Kidney (tissue), 14 donors: ENCODE data around the gene CHST1. TPM values are rescaled to one million over a fixed set of nuclear protein-coding genes. Genes with fewer than 3 reads are reported as not detected.

Source experiments
- DNase-seq, 5 donors: peaks; one replicate each; pipeline ENCODE4 v3.0.0-alpha.2; 2013 to 2020
- FAIRE-seq: peaks from 2 replicates; lab custom pipeline; 2012; peaks lifted over from hg19 to GRCh38; lab: Jason Lieb, UNC
- H3K27ac ChIP-seq, 2 donors: one replicate each; pipeline ENCODE4 v1.7.0; 2013; ENCODE audit warnings: low read depth in 2 of 2, low read length in 2 of 2, inconsistent platforms in 1 of 2
- H3K27me3 ChIP-seq: one replicate; pipeline ENCODE4 v1.7.1; 2013; ENCODE audit warnings: low read length, inconsistent platforms; ENCODE audit not compliant: control insufficient read depth, insufficient read depth
- H3K36me3 ChIP-seq, 3 donors: one replicate each; pipeline versions ENCODE4 v1.7.0 to v1.7.1; 2013; ENCODE audit warnings: low read length in 3 of 3, control low read depth in 1 of 3, inconsistent platforms in 1 of 3; ENCODE audit not compliant: insufficient read depth in 3 of 3, control insufficient read depth in 2 of 3
- H3K4me1 ChIP-seq, 3 donors: one replicate each; pipeline versions ENCODE4 v1.7.0 to v1.7.1; 2013; ENCODE audit warnings: low read length in 3 of 3, inconsistent platforms in 1 of 3, low read depth in 1 of 3; ENCODE audit not compliant: control insufficient read depth in 2 of 3, insufficient read depth in 2 of 3
- H3K4me3 ChIP-seq, 3 donors: one replicate each; pipeline versions ENCODE4 v1.7.0 to v1.8.1; 2013; ENCODE audit warnings: low read length in 3 of 3, control low read depth in 1 of 3, inconsistent platforms in 1 of 3
- H3K9ac ChIP-seq, 3 donors: one replicate each; pipeline versions ENCODE4 v1.7.0 to v1.7.1; 2013; ENCODE audit warnings: low read length in 3 of 3, control low read depth in 1 of 3, inconsistent platforms in 1 of 3
- H3K9me3 ChIP-seq, 3 donors: one replicate each; pipeline versions ENCODE4 v1.7.0 to v1.7.1; 2013; ENCODE audit warnings: low read length in 3 of 3, control low read depth in 1 of 3, inconsistent platforms in 1 of 3; ENCODE audit not compliant: control insufficient read depth in 2 of 3, insufficient read depth in 1 of 3
- CTCF ChIP-seq: IDR thresholded peaks from 3 replicates; pipeline ENCODE4 v1.5.1; 2012; ENCODE audit warnings: mild to moderate bottlenecking, moderate library complexity, borderline replicate concordance; ENCODE audit not compliant: insufficient read depth; ENCODE audit errors: extremely low read depth
- intact Hi-C: fragments of 100-400 bp; cut with DNase I; formaldehyde crosslinking; loops from one replicate; pipeline ENCODE4 v1.11.1; 2022
- polyA plus RNA-seq: library from polyadenylated mRNA; stranded (reverse); fragments of 350-450 nt; fragmentation: Illumina TruSeq; extraction: RNeasy Lipid Tissue Mini Kit (QIAGEN cat#74804); gene quantifications from one replicate; pipeline ENCODE4 v1.2.3, GENCODE V29; 2014; ENCODE audit warnings: low read depth, low replicate concordance; ENCODE audit not compliant: insufficient read depth
- total RNA-seq: library from RNA; stranded (reverse); fragmentation: NEBNext Ultra II Directional; extraction: Animal tissue kit (Norgen Biotek cat#: 25700); gene quantifications from one replicate; pipeline ENCODE4 v1.2.1, GENCODE V29; 2021
- donor health status: control.
- donor health status: control.
- donor health status: control.
- donor health status: control.
- donor health status: control.
- donor health status: DM: yes; HTN: yes; CAD: no.
- donor health status: Normal renal cell carcinoma (clear cell type).

CHST1 gene
- total and polyA plus RNA-seq, 2 donors from 2014 or later: 2.8 to 2.9 TPM

GRCh38 chr11:45687836-45688235 lies 22.4 kb upstream of the CHST1 start:
- Histone ChIP-seq H3K4me3 (no peak overlapping the region), H3K9me3 (no peaks in the 10 kb centered on the region), H3K27ac (no peak overlapping the region), H3K36me3 (no peaks in the 10 kb centered on the region), H3K27me3 (no peaks in the 10 kb centered on the region), H3K4me1 (no peaks in the 10 kb centered on the region), H3K9ac (no peak overlapping the region)
- FAIRE-seq (no peak), DNase-seq (no peak)
- intact Hi-C loops: no loop called here
- no peak for TF ChIP-seq CTCF

GRCh38 chr11:45685964-45686537 lies 20.6 kb upstream of the CHST1 start:
- Histone ChIP-seq H3K36me3 (no peaks in the 10 kb centered on the region), H3K4me1 (no peaks in the 10 kb centered on the region), H3K4me3 (no peak overlapping the region), H3K27ac (no peak overlapping the region), H3K9ac (no peak overlapping the region), H3K9me3 (no peaks in the 10 kb centered on the region), H3K27me3 (no peaks in the 10 kb centered on the region)
- intact Hi-C loops: no loop called here
- DNase-seq (no peak), FAIRE-seq (no peak)
- TF ChIP-seq CTCF: no peak

GRCh38 chr11:45684440-45684839 lies 19.0 kb upstream of the CHST1 start:
- Histone ChIP-seq H3K4me3 (no peak overlapping the region), H3K9me3 (no peaks in the 10 kb centered on the region), H3K27me3 (no peaks in the 10 kb centered on the region), H3K36me3 (no peaks in the 10 kb centered on the region), H3K9ac (no peak overlapping the region), H3K27ac (no peak overlapping the region), H3K4me1 (no peaks in the 10 kb centered on the region)
- TF ChIP-seq CTCF: no peak
- intact Hi-C loops: no loop called here
- FAIRE-seq (no peak), DNase-seq (no peak)
